Colon (tissue), 2 donors: ENCODE data around the gene DUSP16.
"Not testable (repeated sequence)": the region's sequence is repeated elsewhere in the genome, so short reads cannot be mapped to it uniquely, and the experiment has no call there.

ENCODE experiments used
- FAIRE-seq: peaks from 2 replicates; lab custom pipeline; 2012; peaks lifted over from hg19 to GRCh38; lab: Jason Lieb, UNC
- donor health status: control.
- donor health status: control.

The DUSP16 gene

DNA sequence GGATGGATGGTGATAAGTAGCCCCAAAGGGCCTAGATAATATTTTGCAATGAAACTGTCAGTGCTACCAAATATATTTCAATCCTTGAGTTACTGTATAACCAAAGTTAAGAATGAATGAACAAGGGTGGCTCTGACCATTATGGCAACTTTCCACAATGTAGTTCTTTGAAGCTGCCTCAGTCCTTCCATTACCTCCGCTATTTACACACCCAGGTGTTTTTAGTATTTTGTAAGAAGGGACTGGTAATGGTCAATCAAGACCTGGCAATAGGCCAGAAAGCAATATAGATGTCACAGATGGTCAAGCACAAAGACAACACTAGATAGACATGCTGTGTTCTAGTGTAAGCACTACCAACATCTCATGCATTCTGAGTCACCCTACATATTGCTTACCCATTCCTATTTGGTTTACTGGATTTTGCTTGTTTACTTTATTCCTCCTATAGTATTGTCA lies 16.3 kb downstream of the DUSP16 start:
- FAIRE-seq: no peak

DNA sequence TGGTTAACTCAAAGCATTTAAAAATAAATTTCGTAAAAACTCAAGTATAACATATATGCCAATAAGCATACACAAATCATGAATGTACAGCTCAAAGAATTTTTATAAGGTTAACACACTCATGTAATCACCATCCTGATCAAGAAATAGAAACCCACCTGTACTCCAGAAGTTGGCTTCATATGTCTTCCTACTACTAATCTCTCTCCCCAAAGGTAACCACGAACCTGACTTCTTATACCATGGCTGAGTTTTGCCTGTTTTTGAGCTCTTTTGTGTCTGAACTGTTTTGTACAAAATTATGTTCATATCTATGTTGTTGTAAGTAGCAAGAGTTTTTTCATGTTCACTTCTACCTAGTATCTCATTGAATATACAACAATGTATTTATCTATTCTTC lies 18.7 kb downstream of the DUSP16 start:
- no peak for FAIRE-seq

DNA sequence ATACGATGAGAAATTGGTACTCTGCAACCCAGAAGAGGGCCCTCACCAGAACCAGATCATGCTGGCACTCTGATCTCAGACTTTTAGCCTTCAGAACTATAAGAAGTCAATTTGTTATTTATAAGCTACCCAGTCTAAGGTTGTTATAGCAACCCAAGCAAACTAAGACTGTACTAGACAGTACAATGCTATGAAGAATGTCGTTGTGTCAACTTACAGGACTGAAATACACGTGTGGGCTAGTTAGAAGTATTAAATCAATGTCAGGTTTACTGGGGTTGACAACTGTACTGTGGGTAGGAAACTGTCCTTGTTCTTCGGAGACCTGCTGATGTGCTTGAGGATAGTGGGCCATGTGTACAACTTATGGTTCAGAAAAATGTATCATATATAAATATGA lies 19.7 kb downstream of the DUSP16 start:
- FAIRE-seq: no peak

DNA sequence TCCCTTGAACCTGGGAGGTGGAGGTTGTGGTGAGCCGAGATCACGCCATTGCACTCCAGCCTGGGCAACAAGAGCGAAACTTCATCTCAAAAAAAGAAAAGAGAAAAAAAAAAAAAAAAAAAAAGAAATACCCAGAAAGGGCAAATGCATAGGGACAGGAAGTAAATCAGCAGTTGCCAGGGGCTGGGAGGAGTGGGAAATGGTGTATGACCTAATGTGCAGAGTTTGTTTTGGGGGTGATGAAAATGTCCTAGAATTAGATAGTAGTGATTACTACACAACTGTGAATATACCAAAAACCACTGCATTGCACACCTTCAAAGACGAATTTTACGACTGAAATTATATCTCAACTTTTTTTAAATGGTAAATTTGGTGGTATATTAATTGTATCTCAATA lies 20.4 kb downstream of the DUSP16 start:
- FAIRE-seq: no peak

DNA sequence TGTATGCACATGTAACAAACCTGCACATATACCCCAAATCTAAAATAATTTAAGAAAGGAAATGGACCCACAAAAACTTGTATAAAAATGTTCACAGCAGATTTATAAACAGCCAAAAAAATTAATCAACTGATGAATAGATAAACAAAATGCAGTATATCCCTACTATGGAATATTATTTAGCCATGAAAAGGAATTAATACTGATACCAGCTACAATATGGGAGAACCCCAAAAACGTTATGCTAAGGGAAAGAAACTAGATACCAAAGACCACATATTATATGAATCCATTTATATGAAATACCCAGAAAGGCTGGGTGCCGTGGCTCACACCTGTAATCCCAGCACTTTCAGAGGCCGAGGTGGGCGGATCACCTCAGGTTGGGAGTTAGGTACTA lies 20.9 kb downstream of the DUSP16 start:
- no peak for FAIRE-seq

DNA sequence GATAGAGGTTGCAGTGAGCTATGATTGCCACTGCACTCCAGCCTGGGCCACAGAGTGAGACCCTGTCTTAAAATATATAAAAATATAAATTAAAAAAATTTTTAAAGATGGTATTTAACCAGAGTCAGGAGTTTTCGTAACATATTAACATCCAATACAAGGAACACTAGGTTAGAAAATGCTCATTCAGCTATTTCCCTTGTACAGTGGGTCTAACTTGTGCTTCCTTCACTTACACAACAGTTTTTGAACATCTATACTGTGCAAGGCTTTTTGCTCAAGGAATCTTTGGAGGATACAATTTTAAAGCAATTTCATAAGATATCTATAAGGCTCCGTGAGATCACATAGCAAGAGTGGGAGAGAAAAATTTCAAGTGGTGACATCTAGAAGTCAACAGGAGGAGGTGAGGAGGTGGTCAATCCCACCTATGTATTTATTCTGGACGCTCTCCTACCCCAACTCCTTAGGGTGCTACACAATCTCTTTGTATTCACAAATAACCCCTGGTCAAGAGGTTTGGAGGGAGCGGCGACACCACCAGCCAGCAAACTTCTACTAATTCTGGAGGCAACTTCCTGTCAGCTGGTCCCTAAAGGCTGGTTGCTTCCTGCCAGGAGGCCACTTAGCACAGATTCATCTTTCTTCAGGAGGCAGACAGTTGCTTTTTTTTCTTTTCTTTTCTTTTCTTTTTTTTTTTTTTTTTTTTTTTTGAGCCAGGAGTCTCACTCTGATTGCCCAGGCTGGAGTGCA lies 22.2 kb downstream of the DUSP16 start:
- no peak for FAIRE-seq

DNA sequence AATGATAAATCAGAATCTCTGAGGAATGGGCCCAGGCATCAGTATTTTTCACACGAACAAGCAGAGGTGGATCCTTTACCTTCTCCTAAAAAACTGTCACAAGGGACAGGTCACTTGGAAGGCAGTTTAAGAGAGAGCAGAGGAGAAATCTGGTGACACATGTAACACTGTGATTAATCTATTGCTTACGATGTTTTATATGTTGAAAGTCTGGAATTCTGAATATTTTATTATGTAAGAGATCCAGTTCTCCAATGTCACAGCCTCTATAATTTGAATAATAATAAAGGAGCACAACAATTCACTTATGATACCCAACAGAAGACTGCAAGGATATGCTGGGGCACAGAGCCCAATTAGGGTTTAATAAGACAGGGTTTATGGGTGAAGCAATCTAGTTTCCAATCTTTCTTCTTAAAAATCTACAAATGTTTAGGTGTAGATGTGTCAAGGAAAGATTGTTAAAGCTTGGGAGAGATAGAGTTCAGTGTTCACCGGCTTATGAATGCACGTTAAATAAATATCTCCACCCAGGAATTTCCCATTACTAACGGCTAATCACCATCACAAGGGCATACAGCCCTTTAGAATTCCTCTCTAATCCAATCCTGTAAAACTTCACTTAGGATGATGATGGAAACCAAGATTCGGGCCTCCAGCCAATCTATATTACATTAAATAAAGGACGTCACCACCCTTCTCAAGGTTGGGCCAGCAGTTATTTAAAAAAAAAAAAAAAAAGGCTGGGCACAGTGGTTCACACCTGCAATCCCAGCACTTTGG lies 23.4 kb downstream of the DUSP16 start:
- peak; percentile 10 for FAIRE-seq

DNA sequence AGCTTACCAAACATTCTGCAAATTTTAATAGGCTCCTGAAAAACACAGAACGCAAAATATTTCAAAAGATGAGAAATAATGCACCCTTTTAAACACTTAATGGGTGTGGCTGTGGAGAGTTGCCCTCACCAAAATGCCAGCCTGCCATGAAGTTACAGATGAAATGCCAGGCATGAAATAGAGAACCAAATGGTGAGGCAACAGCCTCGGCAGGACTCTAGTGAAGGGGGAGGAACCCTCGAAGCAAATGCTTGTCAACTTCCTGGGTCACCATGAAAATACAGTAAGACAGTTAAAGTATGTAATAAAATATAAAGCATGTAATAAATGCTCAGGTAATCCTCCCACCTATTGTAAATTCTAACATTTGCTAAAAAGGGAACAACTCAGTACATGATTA lies 24.1 kb downstream of the DUSP16 start:
- FAIRE-seq: no peak

DNA sequence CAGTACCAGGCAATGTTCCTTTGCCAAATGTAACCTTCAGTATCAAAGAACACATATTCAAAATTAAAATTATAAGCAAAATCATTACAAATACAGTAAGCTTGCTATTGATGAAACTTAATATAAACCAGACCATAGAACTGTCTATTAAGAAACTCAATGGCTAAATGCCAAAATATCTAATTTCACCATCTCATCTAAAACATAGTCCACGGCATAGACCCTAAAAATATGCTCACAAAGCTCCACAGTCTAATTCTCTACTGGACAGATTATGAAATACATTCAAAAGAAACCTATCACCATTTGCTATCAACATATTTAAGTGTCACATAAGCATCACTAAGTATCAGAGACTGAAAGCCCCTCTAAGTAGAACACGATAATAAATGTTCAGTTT lies 25.2 kb downstream of the DUSP16 start:
- no peak for FAIRE-seq

DNA sequence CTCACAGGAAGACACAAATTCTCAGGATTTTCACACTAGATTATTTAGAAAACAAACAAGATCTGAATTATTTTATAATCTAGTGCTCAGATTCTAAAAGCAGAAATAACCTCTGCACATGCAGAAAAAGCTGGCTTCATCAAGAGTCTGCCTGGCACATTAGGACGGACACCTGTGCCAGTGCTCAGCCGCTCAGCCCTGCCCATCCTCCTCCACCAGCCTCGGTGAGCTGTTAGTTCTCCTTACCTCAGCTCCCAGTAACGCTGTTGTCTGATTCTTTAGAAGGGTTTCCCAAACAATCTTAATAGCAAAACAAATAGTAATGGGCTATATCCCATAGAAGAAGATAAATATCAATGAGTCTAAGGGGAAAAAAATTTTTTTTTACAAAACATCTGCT lies 27.7 kb downstream of the DUSP16 start:
- no peak for FAIRE-seq

DNA sequence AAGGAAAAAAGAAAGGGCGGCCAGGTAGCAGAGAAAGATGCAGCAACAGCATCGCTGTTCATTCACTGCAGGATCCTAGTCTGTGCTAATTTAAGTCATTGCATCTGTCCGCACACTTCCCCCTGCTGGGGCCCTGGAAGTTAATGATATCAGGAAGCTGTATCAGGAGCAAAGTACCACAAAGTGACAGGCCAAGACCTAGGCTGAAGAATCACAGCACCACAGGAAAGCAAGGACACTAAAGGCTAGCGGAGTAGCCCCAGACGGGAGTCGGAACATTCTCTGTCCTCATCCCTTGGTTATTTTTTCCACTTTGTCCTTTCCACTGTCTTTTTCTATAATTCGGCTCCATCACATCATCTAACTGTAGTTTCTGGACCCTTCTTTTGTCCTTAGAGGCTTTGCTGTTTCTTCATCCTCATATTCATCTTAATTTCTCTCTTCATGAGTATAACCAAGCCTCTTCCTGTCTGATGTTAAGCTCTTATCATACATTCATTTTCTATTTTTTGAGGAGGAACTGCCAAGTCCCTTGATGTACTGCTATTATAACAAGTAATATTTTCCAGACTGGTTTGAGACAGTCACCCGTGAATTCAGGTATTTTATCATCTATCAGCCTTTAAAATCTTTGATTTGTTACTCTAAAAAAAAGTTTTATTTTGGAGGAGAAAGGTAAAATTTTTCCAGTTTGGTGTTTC lies 28.3 kb downstream of the DUSP16 start:
- no peak for FAIRE-seq

DNA sequence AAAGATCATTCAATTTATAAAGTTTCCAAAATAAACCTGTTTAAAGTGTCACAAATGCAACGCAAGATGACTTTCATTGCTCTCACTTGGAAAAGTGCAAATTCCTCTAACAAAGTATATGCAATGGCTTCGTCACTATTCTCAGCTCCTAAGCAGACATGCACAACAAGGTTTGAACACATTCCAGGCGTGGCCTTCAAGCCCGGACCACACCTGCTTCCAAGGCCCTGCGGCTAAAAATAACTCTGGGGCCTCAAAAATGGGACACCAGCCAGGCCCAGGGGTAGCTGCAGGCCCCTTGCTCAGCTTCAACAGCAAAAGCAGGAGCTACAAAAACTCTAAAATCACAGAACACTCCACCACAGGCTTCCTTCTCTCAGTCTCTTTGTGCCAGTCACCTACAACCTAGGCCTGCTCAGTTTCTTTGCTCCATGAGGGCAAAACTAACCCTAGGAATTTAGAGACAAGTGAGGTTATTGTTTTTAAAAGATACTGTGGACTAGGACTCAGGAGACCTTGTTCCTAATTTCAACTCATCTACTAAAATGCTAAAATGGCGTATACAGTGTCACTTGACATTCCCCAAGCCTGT lies 29.3 kb downstream of the DUSP16 start:
- FAIRE-seq: peak; percentile 61

DNA sequence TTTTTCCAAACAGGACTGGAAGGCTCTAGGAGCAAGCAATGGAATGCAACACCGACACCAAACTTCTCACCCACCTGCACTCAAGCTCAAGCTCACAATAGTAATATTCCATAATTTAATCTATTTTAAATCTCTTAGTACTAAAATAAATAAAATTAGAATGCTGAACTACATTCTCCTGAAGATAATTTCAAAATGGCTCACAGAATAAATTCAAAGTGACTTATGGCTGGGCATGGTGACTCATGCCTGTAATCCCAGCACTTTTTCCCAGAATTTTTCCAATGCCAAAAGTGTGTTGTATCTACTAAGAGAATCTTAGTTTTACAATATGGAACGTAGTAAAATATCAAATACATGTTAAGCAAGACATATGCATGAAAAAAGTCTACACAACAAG lies 31.5 kb downstream of the DUSP16 start:
- no peak for FAIRE-seq

DNA sequence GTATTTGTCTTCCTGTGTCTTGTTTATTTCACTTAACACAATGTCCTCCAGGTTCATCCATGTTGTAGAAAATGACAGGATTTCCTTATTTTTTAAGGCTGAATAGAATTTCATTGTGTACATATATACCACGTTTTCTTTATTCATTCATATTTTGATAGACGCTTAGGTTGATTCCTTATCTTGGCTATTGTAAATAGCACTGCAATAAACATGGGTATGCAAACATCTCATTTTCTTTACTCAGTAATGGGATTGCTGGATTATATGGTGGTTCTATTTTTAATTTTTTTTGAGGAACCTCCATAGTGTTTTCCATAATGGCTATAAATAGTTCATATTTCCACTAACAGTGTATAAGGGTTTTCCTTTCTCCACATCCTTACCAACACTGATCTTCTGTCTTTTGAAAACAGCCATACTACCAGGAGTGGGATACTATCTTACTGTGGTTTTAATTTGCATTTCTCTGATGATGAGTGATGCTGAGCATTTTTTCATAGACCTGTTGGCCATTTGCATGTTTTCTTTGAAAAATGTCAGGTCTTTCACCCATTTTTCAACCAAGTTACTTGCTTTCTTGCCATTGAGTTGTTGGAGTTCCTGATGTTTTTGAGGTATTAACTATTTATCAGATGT lies 32.8 kb downstream of the DUSP16 start:
- FAIRE-seq: peak; percentile 18

DNA sequence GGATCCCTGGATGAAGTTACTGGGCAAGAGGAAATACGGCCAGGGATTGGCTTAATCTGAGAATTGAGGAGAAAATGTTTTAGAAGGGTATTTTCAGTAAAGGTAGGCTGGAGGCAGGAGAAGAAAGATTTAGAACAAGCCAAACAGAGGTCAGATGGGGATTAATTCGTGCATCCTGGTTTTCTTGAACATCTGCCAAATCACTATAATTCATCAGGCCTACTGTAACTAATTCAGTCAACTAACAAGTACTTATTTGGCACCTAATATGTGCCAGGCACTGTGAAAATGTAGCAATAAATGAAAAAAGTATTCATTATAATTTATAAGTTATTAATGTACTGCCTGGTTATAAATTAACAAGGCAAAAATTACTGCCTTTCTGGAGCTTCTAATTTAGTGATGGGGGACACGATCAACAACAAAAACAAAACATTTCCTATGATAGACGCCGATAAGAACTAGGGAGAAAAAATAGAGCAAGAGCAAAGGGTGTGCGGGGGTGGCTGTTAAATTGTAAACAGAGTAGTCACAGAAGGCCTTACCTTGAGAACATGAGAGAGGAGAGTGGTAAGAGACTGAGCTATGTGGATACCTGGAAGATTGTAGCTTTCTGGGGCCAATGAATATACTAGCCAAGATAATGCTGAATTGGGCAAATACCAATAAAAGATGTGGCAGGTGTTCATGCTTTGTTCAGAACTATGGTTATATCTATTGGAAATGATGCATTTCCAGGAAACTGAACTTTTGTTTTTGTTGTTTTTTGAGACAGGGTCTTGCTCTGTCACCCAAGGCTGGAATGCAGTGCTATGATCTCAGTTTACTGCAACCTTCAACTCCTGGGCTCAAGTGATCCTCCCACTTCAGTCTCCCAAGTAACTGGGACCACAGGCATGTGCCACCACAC lies 34.0 kb downstream of the DUSP16 start:
- FAIRE-seq: no peak

DNA sequence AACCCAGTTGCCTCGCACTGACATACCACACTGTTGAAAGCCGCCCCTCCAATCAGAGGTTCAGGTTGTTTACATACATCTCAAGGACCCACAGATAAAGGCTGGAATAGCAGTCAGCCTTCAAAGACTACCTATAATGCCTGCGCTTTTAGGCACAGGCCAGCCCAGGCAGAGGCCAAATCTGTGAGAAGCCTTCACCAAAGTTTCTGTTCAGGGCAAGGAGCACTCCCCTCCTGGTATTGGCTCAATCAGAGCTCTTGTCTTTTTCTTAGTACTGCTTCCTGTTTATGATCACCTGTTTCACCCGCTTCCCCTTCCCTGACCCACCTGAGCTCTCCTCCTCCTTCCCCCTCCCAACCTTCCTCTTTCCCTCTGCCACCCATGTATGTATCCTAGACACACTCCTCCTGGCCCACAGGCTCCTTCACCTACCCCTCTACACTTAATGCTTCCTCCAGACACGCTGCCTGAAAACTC lies 34.8 kb downstream of the DUSP16 start:
- FAIRE-seq: no peak

DNA sequence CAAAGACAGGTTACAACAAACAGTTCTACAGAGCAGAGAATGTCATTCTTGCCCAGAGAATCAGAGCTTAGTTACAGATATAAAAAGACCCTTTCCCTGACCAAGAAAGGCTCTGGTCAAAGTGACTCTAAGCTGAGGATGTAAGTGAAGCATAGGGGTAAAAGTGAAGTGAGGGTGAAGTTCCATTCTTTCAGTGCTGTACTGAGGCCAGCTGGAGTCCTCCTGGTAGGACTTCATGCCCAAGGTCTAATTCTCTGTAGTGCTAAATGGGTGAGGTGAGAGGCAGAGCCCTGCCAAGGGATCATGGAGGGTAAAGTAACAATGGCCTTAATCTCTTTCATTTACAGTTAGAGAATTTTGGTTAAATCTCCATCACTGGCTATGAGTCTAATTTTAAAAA lies 38.5 kb downstream of the DUSP16 start:
- FAIRE-seq: no peak

DNA sequence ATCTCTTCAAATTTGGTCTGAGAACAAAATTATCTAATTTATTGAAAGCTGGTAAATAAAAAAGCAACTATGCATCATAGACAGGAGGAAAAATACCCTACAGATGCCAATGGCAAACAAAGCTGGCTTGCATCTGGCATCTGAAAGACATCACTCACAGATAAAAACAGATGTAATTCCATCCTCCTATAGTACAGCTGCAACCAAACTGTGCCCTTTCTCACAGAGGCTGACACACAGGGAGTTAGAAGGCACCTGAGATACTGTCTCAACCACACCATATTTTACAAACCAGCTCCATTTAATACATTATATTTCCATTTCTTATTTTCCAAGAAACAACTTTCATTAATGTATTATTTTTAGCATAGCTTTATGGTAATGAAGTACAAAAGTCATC lies 39.4 kb downstream of the DUSP16 start:
- no peak for FAIRE-seq

DNA sequence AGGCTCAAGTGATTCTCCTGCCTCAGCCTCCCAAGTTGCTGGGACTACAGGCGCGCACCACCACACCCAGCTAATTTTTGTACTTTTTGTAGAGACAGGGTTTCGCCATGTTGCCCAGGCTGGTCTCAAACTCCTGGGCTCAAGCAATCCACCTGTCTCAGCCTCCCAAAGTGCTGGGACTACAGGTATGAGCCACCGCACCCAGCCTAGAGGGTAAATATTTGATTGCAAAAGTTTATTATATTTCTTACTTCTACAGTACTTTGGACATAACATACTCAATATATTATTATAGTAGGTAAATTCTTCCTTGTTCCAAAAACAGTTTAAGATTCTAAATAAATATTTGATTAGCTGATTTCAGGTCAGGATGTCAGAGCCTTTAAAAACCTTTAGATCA lies 40.0 kb downstream of the DUSP16 start:
- not testable (repeated sequence) for FAIRE-seq

DNA sequence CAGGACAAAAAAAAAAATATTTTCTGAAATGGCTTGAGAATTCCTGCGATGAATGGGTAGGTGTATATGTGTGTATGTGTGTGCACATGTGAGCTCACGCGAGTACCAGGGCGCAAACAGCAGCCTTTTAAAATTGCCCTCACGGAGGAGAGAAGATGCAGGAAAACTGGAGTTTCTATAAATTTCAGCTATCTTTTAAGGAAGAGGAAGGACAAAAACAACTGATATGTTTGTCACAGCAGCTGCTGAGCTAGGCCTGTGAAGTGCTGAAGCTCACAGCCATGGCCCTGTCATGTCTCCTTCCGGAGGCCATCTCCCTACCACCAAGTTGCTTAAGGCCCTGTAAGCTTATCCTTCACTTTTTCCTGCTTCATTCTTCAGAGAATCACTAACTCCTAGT lies 40.8 kb downstream of the DUSP16 start:
- FAIRE-seq: no peak

DNA sequence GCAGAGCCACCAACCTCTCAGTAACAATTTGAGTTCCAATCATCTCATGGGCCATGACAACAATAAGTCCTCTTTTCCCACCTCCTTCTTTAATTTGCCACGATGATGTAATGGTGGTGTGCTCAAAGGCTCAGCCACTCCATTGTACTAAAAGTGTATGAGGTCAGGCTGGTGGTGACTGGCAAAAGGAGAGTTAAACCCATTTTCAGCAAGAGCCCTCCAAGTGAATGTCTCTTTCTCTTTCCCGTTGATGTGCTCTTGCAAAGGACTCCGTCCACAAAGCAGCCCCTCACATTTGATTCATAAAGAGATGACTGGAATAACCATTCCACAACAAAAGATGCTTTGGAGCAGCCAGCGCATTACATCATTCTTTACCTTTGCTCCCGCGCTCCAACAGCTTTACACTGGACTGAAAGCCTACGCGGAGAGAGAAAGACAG lies 41.6 kb downstream of the DUSP16 start:
- no peak for FAIRE-seq
